T47D (cell line): Measurements from ENCODE around the gene FLAD1.
A peak's percentile ranks its signal among the peaks of the same experiment; 100 is the strongest.

ENCODE experiments used
- DNase-seq, 2 experiments: peaks; one replicate each; pipeline versions ENCODE4 v3.0.0 to v3.0.0-alpha.2; 2011 to 2012; ENCODE audit warnings: low read depth in 1 of 2, low spot score in 1 of 2
- JUND ChIP-seq: IDR thresholded peaks from 2 replicates; pipeline ENCODE4 v1.6.1; 2012; ENCODE audit warnings: low read depth
- in situ Hi-C: cut with HindIII; loops from 2 replicates; pipeline ENCODE4 v1.10.0; 2016; ENCODE audit warnings: low sequenced_read_pairs, low pct_unique_long_range_greater_than_20kb

FLAD1 gene

GRCh38 chr1:154982897-154983648 lies at the start of gene FLAD1:
Gene FLAD1, plus strand, starts transcription at chr1:154983344. Its CDS starts 351 bp downstream, at chr1:154983695.
- TF ChIP-seq JUND = no peak
- peak; percentile 99 to 100 for DNase-seq
- in situ Hi-C loops = no loop called here

GRCh38 chr1:154934358-154934948 lies 48.7 kb upstream of the FLAD1 start:
- in situ Hi-C loops = no loop called here
- TF ChIP-seq JUND = no peak
- no peak for DNase-seq

- no peak; the same call in 1 of the 2 replicates for TF ChIP-seq JUND
- DNase-seq = no peak
- in situ Hi-C loops = no loop called here
Observed at GRCh38 chr1:154935749-154936554, 47.2 kb upstream of the FLAD1 start.

- DNase-seq = peak; percentile 96 to 99
- in situ Hi-C loops = no loop called here
- TF ChIP-seq JUND = no peak
Observed at GRCh38 chr1:154936555-154937084, 46.5 kb upstream of the FLAD1 start, which contains the start of gene PMVK. Gene PMVK, minus strand, starts transcription at chr1:154936719. Its CDS starts 34 bp downstream, at chr1:154936685.

GRCh38 chr1:154937085-154937987 lies 45.8 kb upstream of the FLAD1 start:
- TF ChIP-seq JUND = no peak
- in situ Hi-C loops = no loop called here
- DNase-seq = peak; percentile 85 to 99

- no peak for TF ChIP-seq JUND
- in situ Hi-C loops = no loop called here
- no peak for DNase-seq
Observed at GRCh38 chr1:154937988-154938386, 45.2 kb upstream of the FLAD1 start.

GRCh38 chr1:154938604-154939399 lies 44.3 kb upstream of the FLAD1 start:
- in situ Hi-C loops = no loop called here
- DNase-seq = peak in 1 of 2 experiments; percentile 86
- TF ChIP-seq JUND = no peak

GRCh38 chr1:154940213-154940560 lies 43.0 kb upstream of the FLAD1 start:
- in situ Hi-C loops = no loop called here
- TF ChIP-seq JUND = no peak
- no peak for DNase-seq

GRCh38 chr1:154940651-154941194 lies 42.4 kb upstream of the FLAD1 start:
- no peak for TF ChIP-seq JUND
- no peak for DNase-seq
- in situ Hi-C loops = no loop called here

- in situ Hi-C loops = no loop called here
- peak in 1 of 2 experiments; percentile 72 for DNase-seq
- TF ChIP-seq JUND = no peak
Observed at GRCh38 chr1:154941333-154942013, 41.7 kb upstream of the FLAD1 start.
